H9 (cell line): ENCODE data around the gene TMPRSS2. TPM values are rescaled to one million over a fixed set of nuclear protein-coding genes. Genes with fewer than 3 reads are reported as not detected.

Experiments
- DNase-seq: peaks from one replicate; pipeline ENCODE4 v3.0.0-alpha.2; 2017
- H2AFZ ChIP-seq: one replicate; pipeline ENCODE4 v1.6.1; 2013; ENCODE audit warnings: mild to moderate bottlenecking, low read length, control low read depth, moderate library complexity
- H2AK5ac ChIP-seq: 2 replicates; pipeline ENCODE4 v1.6.1; 2013; ENCODE audit warnings: low read length, control low read depth, mixed read lengths; ENCODE audit not compliant: insufficient read length
- H2BK120ac ChIP-seq: one replicate; pipeline ENCODE4 v1.6.1; 2013; ENCODE audit warnings: low read depth, mild to moderate bottlenecking, low read length, control low read depth, inconsistent platforms; ENCODE audit not compliant: poor library complexity, severe bottlenecking
- H2BK12ac ChIP-seq: 2 replicates; pipeline ENCODE4 v1.6.1; 2013; ENCODE audit warnings: low read length, control low read depth, mixed read lengths, low read depth; ENCODE audit not compliant: insufficient read length
- H2BK15ac ChIP-seq: 2 replicates; pipeline ENCODE4 v1.6.1; 2013; ENCODE audit warnings: low read depth, low read length, control low read depth
- H2BK20ac ChIP-seq: one replicate; pipeline ENCODE4 v1.6.1; 2013; ENCODE audit warnings: low read depth, mild to moderate bottlenecking, low read length, control low read depth, inconsistent platforms; ENCODE audit not compliant: poor library complexity, severe bottlenecking
- H2BK5ac ChIP-seq: 2 replicates; pipeline ENCODE4 v1.6.1; 2013; ENCODE audit warnings: low read length, control low read depth, mixed read lengths; ENCODE audit not compliant: insufficient read length
- H3K14ac ChIP-seq: 2 replicates; pipeline ENCODE4 v1.6.1; 2013; ENCODE audit warnings: low read length, control low read depth; ENCODE audit not compliant: insufficient read depth
- H3K18ac ChIP-seq: 2 replicates; pipeline ENCODE4 v1.6.1; 2013; ENCODE audit warnings: low read depth, mild to moderate bottlenecking, mixed read lengths, low read length, control low read depth; ENCODE audit not compliant: insufficient read length
- H3K23ac ChIP-seq: 2 replicates; pipeline ENCODE4 v1.6.1; 2013; ENCODE audit warnings: low read length, control low read depth, mixed read lengths, low read depth; ENCODE audit not compliant: insufficient read length
- H3K23me2 ChIP-seq: 2 replicates; pipeline ENCODE4 v1.6.1; 2013; ENCODE audit warnings: low read depth, mild to moderate bottlenecking, mixed read lengths, low read length, control low read depth; ENCODE audit not compliant: insufficient read length, poor library complexity, severe bottlenecking
- H3K27ac ChIP-seq: 2 replicates; pipeline ENCODE4 v1.5.1; 2013; ENCODE audit warnings: low read length, control low read depth, mixed read lengths, low read depth; ENCODE audit not compliant: insufficient read length
- H3K27me3 ChIP-seq: 2 replicates; pipeline ENCODE4 v1.6.1; 2013; ENCODE audit warnings: low read length, control low read depth, inconsistent platforms; ENCODE audit not compliant: insufficient read depth
- H3K4ac ChIP-seq: 2 replicates; pipeline ENCODE4 v1.6.1; 2013; ENCODE audit warnings: low read depth, mild to moderate bottlenecking, control low read depth, inconsistent platforms, low read length, moderate library complexity
- H3K4me1 ChIP-seq: 2 replicates; pipeline ENCODE4 v1.6.1; 2013; ENCODE audit warnings: low read length, control low read depth, inconsistent platforms; ENCODE audit not compliant: insufficient read depth
- H3K4me2 ChIP-seq: 2 replicates; pipeline ENCODE4 v1.6.1; 2013; ENCODE audit warnings: low read length, control low read depth, mixed read lengths; ENCODE audit not compliant: insufficient read length, insufficient read depth
- H3K56ac ChIP-seq: 2 replicates; pipeline ENCODE4 v1.6.1; 2013; ENCODE audit warnings: low read depth, mild to moderate bottlenecking, mixed read lengths, low read length, control low read depth; ENCODE audit not compliant: insufficient read length
- H3K79me1 ChIP-seq: 2 replicates; pipeline ENCODE4 v1.6.1; 2013; ENCODE audit warnings: low read depth, mild to moderate bottlenecking, moderate library complexity, low read length, control low read depth, inconsistent platforms; ENCODE audit not compliant: insufficient read depth, poor library complexity, severe bottlenecking
- H3K79me2 ChIP-seq: 2 replicates; pipeline ENCODE4 v1.6.1; 2013; ENCODE audit warnings: low read length, control low read depth, inconsistent platforms; ENCODE audit not compliant: insufficient read depth
- H3K9ac ChIP-seq: 2 replicates; pipeline ENCODE4 v1.6.1; 2013; ENCODE audit warnings: low read length, control low read depth, mixed read lengths; ENCODE audit not compliant: insufficient read length; ENCODE audit errors: extremely low read depth
- H3K9me3 ChIP-seq: one replicate; pipeline ENCODE4 v1.6.1; 2013; ENCODE audit warnings: low read depth, low read length, inconsistent platforms; ENCODE audit not compliant: control insufficient read depth
- H3T11ph ChIP-seq: one replicate; pipeline ENCODE4 v1.6.1; 2013; ENCODE audit warnings: mild to moderate bottlenecking, low read length, control low read depth, inconsistent platforms
- H4K20me1 ChIP-seq: one replicate; pipeline ENCODE4 v1.6.1; 2013; ENCODE audit not compliant: control insufficient read depth, insufficient read length, insufficient read depth
- H4K5ac ChIP-seq: 2 replicates; pipeline ENCODE4 v1.6.1; 2013; ENCODE audit warnings: low read depth, mild to moderate bottlenecking, mixed read lengths, low read length, control low read depth; ENCODE audit not compliant: insufficient read length
- H4K8ac ChIP-seq: replicated peaks from 2 replicates; pipeline ENCODE4 v1.6.1; 2013; ENCODE audit warnings: low read length, control low read depth, mixed read lengths, low read depth; ENCODE audit not compliant: insufficient read length
- H4K91ac ChIP-seq: 2 replicates; pipeline ENCODE4 v1.6.1; 2013; ENCODE audit warnings: low read depth, mild to moderate bottlenecking, moderate library complexity, mixed read lengths, low read length, control low read depth; ENCODE audit not compliant: insufficient read length
- H3K27ac Mint-ChIP-seq, 3 experiments: 2 replicates in 2 of 3; 3 replicates in 1 of 3; pipeline ENCODE4 v1.8.0; 2020 to 2021; ENCODE audit warnings: mixed read lengths in 3 of 3, mild to moderate bottlenecking in 1 of 3, moderate library complexity in 1 of 3
- H3K27me3 Mint-ChIP-seq: 2 replicates; pipeline ENCODE4 v1.8.0; 2021; ENCODE audit warnings: low read depth, mild to moderate bottlenecking, moderate library complexity, mixed read lengths
- H3K36me3 Mint-ChIP-seq, 3 experiments: 2 replicates in 2 of 3; 3 replicates in 1 of 3; pipeline ENCODE4 v1.8.0; 2020 to 2021; ENCODE audit warnings: low read depth in 3 of 3, mixed read lengths in 3 of 3; ENCODE audit not compliant: insufficient read depth in 1 of 3
- H3K4me1 Mint-ChIP-seq, 2 experiments: 2 replicates each; pipeline ENCODE4 v1.8.0; 2020; ENCODE audit warnings: mixed read lengths in 2 of 2
- H3K4me3 Mint-ChIP-seq, 2 experiments: 2 replicates in 1 of 2; 3 replicates in 1 of 2; pipeline ENCODE4 v1.8.0; 2020 to 2021; ENCODE audit warnings: mild to moderate bottlenecking in 2 of 2, mixed read lengths in 2 of 2, moderate library complexity in 1 of 2
- H3K9me3 Mint-ChIP-seq, 2 experiments: 2 replicates in 1 of 2; 3 replicates in 1 of 2; pipeline ENCODE4 v1.8.0; 2020; ENCODE audit warnings: mild to moderate bottlenecking in 2 of 2, mixed read lengths in 2 of 2, moderate library complexity in 1 of 2
- CTCF ChIP-seq: fragments of 200-600 bp; sonication (generic); conservative IDR thresholded peaks from 3 replicates; pipeline ENCODE4 v1.8.0; 2021; ENCODE audit warnings: antibody characterized with exemption, mild to moderate bottlenecking
- WGBS: extraction: QIAGEN DNeasy Blood & Tissue Kit; methylation state at CpG from one replicate; pipeline ENCODE4 v1.1.7; 2013; ENCODE audit warnings: missing lambda C conversion rate, low lambda C conversion rate, mixed read lengths; ENCODE audit not compliant: insufficient read length; ENCODE audit errors: extremely low coverage; 5-methylcytosine and 5-hydroxymethylcytosine counted together
- total RNA-seq: library from RNA; stranded (reverse); gene quantifications from 2 replicates; pipeline ENCODE4 v1.2.1, GENCODE V29; 2021

Gene TMPRSS2
- total RNA-seq, 1 experiment from 2014 or later = 12.1 TPM

- no peaks in the 10 kb centered on the region for H3K23me2 ChIP-seq
- no peak overlapping the region for H2BK5ac ChIP-seq
- no peak overlapping the region for H2BK20ac ChIP-seq
- H3K4me1 ChIP-seq = no peaks in the 10 kb centered on the region
- DNase-seq = no peak
- H3T11ph ChIP-seq = no peak overlapping the region
- H3K4me2 ChIP-seq = no peak overlapping the region
- H3K9ac ChIP-seq = no peak overlapping the region
- no peaks in the 10 kb centered on the region for H3K27me3 ChIP-seq
- no peak overlapping the region for H2BK15ac ChIP-seq
- H2AK5ac ChIP-seq = no peak overlapping the region
- no peak overlapping the region for H2AFZ ChIP-seq
- H4K91ac ChIP-seq = no peak overlapping the region
- no peaks in the 10 kb centered on the region for H3K79me2 ChIP-seq
- H3K27me3 Mint-ChIP-seq = no peaks in the 10 kb centered on the region; the same call in 1 of the 2 replicates
- no peaks in the 10 kb centered on the region; a peak in 1 of 5 replicates for H3K9me3 Mint-ChIP-seq
- TF ChIP-seq CTCF = no peak
- H3K4me3 Mint-ChIP-seq = no peak overlapping the region
- H3K79me1 ChIP-seq = no peaks in the 10 kb centered on the region
- no peak overlapping the region for H3K27ac ChIP-seq
- peaks cover 2 to 7% of the 10 kb centered on the region in 2 experiments; a peak in 2 of 4 replicates for H3K4me1 Mint-ChIP-seq
- H2BK12ac ChIP-seq = no peak overlapping the region
- no peak overlapping the region for H3K27ac Mint-ChIP-seq
- no peak overlapping the region for H4K8ac ChIP-seq
- H3K4ac ChIP-seq = no peak overlapping the region
- no peak overlapping the region for H3K23ac ChIP-seq
- peaks cover 0 to 11% (median 8%) of the 10 kb centered on the region in 3 experiments; a peak in 4 of 7 replicates for H3K36me3 Mint-ChIP-seq
- H3K18ac ChIP-seq = no peak overlapping the region
- H3K56ac ChIP-seq = no peak overlapping the region
- H4K20me1 ChIP-seq = no peaks in the 10 kb centered on the region
- H3K9me3 ChIP-seq = no peaks in the 10 kb centered on the region
- H4K5ac ChIP-seq = no peak overlapping the region
- no CpG with 5 or more reads among the region's 13 CpGs for WGBS
- H3K14ac ChIP-seq = no peak overlapping the region
- H2BK120ac ChIP-seq = no peak overlapping the region
Measured at GRCh38 chr21:41444703-41445464, 63.1 kb downstream of the TMPRSS2 start.
